Stromal cell of bone marrow (primary cell): ENCODE data around the gene CA12.

ENCODE experiments used
- DNase-seq: peaks from one replicate; pipeline ENCODE4 v3.0.0-alpha.2; 2012; ENCODE audit warnings: low read depth

The CA12 gene

GRCh38 chr15:63374686-63375520 is 6.7 kb downstream of the CA12 start:
- DNase-seq = peak; percentile 80

GRCh38 chr15:63373866-63374548 is 7.6 kb downstream of the CA12 start:
- DNase-seq = no peak

- no peak for DNase-seq
These were observed 8.3 kb downstream of the CA12 start for GRCh38 chr15:63373330-63373729.

- peak; percentile 57 for DNase-seq
These were observed 8.9 kb downstream of the CA12 start for GRCh38 chr15:63372753-63373152.

GRCh38 chr15:63372018-63372705 is 9.5 kb downstream of the CA12 start:
- DNase-seq = peak; percentile 99

- peak; percentile 90 for DNase-seq
These were observed 10.2 kb downstream of the CA12 start for GRCh38 chr15:63371297-63371918.

- no peak for DNase-seq
These were observed 10.9 kb downstream of the CA12 start for GRCh38 chr15:63370764-63371163.

- no peak for DNase-seq
These were observed 11.9 kb downstream of the CA12 start for GRCh38 chr15:63369781-63370180.

GRCh38 chr15:63369296-63369695 is 12.3 kb downstream of the CA12 start:
- no peak for DNase-seq

GRCh38 chr15:63368503-63368902 is 13.1 kb downstream of the CA12 start:
- no peak for DNase-seq

- DNase-seq = no peak
These were observed 13.7 kb downstream of the CA12 start for GRCh38 chr15:63367900-63368299.

GRCh38 chr15:63367390-63367789 is 14.3 kb downstream of the CA12 start:
- no peak for DNase-seq

GRCh38 chr15:63366451-63366850 is 15.2 kb downstream of the CA12 start:
- DNase-seq = no peak

- no peak for DNase-seq
These were observed 16.4 kb downstream of the CA12 start for GRCh38 chr15:63365273-63365680.

GRCh38 chr15:63364399-63365272 is 17.0 kb downstream of the CA12 start:
- DNase-seq = no peak

GRCh38 chr15:63363292-63363691 is 18.4 kb downstream of the CA12 start:
- no peak for DNase-seq

GRCh38 chr15:63362885-63363284 is 18.8 kb downstream of the CA12 start:
- DNase-seq = no peak

GRCh38 chr15:63362196-63362595 is 19.4 kb downstream of the CA12 start:
- no peak for DNase-seq

- no peak for DNase-seq
These were observed 21.5 kb downstream of the CA12 start for GRCh38 chr15:63360170-63360569.

- no peak for DNase-seq
These were observed 23.2 kb downstream of the CA12 start for GRCh38 chr15:63358241-63359029.

- DNase-seq = no peak
These were observed 23.9 kb downstream of the CA12 start for GRCh38 chr15:63357731-63358130.
